Muscle of back (tissue), 11 donors: Measurements from ENCODE around the gene BFSP1. TPM values are rescaled to one million over a fixed set of nuclear protein-coding genes. Genes with fewer than 3 reads are reported as not detected.
A peak's percentile ranks its signal among the peaks of the same experiment; 100 is the strongest.

Experiments used
- DNase-seq, 3 donors: peaks; one replicate each; pipeline versions ENCODE4 v3.0.0 to v3.0.0-alpha.2; 2013
- polyA plus RNA-seq, 10 donors: library from polyadenylated mRNA; unstranded; fragments of 120-200 nt; gene quantifications; one replicate each; pipeline ENCODE4 v1.2.1, GENCODE V29; 2013; ENCODE audit not compliant: insufficient read length in 10 of 10

BFSP1 gene
- polyA plus RNA-seq, 10 donors, result 2.0 to 3.3 (median 2.7) TPM

DNA sequence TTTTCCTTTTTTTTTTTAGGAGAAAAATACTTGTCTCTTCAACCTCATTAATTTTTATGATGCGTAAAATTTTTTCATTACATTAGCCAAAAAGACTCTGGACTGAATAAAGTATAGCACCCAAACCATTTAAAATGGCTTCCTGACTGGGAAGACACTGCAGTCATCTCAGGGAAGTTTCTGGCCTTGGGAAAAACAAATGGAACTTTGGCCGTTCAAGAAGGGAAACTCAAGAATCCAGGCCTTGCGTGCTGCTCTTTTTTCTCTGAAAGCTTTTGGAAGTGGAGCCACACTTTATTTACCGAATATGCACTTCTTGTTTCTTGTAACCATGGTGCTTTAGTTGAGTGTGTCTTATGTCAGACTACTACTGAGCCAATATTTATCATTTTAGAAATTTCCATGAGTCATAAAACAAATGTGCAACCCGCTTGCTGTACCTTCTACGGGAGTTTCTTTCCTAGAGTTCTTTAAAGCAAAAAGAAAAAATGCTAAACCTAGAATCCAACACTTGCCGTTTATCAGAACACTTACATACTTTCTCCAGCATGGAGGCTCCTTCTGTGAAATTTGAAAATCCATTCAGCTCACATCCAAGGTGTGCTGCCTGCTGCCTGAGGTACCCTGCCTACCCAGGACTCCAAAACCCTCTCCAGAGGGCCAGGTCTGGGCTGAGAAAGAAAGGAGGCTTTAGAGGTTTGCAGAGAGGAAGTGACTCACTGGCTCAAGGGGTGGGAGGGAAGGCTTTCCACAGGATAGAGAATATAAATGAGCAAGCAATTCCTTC is 27.2 kb upstream of the BFSP1 start:
- DNase-seq, result peak; percentile 83 to 89 (median 87)

DNA sequence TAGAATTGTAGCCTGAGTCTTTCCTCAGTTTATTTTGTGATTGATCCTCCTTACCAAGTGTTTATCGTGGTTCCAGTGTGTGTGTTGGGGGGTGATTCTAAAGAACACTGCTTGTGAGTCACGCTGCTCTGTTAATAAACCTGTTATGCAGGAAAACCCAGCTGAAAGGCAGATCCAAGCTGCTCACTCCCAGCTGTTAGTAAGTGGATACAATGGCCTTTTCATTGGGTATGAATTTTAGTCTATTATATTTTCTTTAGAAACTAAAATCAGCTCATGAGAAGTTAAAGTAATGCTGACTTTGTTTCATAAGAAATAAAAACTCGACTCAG is 26.5 kb upstream of the BFSP1 start:
- peak in 1 of 3 donors; percentile 49 for DNase-seq

DNA sequence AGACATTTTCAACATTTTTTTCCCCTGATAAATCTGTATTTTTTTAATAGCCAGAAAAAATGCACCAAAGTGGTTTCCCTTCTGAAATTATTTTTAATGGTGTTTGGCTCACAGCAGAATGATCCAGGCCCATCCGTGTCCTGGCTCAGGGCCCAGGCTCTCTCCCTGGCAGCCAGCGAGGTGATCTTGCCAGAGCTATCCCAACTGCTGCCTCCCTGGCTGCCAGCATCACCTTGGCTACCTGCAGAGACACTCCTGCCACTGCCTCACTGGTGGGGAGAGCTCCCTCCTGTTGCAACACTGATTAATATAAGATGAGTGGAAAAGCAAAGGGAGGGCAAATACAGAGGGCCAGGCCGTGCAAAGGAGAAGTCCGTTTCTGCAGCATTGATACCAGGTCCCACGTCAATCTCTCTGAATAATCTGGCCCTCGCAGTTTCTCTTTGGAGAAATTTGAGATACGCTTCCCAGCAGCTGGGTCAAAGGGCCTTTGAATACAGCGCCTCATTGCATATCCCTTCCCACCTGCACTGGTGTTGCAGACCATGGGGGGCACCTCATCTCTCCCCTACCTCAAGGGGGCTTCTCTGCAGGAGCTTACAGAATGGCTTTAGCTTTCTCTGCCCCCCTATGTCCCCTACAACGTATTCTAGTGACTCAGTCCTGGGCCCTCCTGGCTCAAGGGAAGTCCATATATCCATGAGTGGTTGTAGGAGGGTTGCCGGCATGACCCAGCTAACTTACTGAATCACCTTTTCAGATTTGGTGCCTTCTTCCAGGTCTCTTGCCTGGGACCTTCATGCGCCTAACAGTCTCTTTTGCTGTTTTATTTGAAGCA is 25.9 kb upstream of the BFSP1 start:
- DNase-seq, result peak in 2 of 3 donors; percentile 68 to 75

DNA sequence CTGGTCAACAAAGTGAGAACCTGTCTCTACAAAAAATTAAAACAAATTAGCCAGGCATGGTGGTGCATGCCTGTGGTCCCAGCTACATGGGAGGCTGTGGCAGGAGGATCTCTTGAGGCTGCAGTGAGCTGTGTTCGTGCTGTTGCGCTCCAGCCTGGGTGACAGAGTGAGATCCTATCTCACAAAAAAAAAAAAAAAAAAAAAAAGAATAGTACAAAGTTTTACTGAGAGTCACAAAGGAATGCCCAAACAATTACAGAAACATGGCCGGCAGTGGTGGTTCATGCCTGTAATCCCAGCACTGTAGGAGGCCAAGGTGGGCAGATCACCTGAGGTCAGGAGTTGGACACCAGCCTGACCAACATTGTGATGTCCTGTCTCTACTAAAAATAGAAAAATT is 23.9 kb upstream of the BFSP1 start:
- no peak for DNase-seq

DNA sequence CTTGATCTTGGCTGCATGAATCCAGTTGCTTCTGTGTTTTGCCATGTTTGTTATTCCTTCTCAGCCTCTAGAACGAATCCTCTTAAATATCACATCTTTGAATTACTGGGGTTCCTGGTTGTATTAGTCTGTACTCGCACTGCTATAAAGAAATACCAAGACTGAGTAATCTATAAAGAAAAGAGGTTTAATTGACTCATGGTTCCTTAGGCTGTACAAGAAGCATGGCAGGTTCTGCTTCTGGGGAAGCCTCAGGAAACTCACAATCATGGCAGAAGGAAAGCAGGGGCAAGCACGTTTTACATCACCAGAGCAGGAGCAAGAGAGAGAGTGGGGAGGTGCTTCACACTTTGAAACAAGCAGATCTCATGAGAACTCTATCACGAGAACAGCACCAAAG is 18.0 kb upstream of the BFSP1 start:
- DNase-seq, result no peak

DNA sequence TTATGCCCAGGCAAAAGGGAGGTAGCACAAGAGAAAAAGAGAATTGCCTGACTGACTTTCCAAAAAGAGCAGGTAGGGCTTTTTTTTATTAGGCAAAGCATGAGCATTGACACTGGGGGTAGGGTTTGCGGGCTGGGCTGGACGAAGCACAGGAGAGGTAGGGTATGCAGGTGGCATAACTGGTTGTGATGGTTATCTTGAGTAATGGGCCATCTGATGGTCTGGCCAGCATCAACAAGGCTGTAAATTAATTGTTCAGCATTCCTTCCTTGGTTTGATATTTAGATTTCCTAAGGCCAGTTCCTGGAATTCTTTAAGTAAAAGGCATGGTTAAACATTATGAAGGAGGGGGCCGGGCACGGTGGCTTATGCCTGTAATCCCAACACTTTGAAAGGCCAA is 13.9 kb upstream of the BFSP1 start:
- DNase-seq, result no peak

DNA sequence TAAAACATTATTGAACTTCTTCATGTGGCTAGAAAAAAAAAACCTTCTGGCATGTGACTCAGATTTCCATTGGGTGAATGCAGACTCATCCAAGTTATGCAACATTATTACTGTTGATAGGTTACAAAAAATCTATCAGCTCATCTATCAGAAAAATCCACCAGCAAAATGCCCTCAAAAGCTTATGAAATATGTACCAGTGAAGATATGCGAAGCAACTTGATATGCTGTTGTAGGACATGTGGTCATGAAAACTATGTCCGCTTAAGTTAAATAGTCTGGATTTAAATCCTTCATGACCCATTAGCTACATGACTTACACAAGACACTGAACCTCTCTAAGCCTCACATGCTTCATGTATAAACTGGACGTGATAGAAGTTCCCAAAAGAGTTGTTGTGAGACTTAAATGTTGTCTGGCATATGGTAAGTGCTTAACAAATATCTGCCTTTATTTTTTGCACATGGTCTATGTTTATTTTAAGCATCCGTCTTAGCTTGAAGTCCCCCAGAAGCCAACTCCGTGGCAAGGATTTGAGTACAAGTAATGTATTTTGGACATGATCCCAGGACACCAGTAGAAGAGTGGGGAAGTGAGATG is 12.5 kb upstream of the BFSP1 start:
- DNase-seq, result peak; percentile 52 to 74 (median 73)

DNA sequence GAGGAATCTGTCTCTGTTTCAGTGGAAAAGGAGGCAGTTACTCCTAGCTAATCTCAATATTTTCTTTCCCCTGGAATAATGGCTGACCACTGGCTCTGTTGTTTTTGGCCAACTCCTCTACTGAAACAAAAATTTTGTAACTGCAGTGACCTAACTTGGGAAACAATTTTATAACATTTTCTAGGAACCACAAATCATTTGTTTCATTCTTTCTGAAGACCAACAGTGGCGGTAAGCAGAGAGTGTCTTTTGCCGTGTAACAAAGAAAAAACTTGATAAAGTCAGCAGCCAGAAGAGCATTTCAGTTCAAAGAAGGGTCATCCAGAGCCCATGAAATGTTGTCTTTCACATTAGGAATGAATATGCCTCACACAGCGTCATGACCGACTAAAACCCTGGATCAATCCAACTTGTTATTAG is 11.8 kb upstream of the BFSP1 start:
- peak; percentile 66 to 89 (median 84) for DNase-seq

DNA sequence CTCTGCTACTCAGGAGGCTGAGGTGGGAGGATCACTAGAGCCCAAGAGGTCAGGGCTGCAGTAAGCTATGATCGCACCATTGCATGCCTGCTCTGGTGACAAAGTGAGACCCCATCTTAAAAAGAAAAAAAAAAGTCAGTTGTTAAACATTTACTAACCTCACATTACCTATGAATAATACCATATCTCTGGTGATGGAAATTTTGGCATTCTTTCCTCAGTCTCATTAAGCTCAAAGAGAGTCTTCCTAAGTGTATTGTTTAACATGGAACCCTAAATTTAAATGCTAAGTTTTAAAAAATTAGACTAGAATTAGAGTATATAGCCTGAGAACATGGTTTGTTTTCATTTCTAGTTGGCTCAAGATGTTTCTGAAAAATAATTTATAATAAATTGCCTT is 11.3 kb upstream of the BFSP1 start:
- no peak for DNase-seq

DNA sequence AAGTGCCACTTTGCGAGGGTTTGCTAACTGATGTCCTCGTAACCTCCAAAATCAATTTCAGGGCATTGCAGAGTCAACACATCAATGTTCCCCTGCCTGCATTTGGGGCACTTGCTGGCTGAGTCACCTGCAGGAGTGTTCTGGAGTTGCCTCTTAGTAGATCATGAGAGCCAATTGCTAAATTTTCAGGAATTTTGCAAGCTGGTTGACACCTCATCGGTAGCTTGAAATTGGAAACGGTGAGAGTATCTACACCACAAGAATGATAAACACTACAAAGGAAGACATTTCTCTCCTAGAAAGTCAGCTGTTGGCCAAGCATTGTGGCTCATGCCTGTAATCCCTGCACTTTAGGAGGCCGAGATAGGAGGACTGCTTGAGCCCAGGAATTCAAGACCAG is 10.8 kb upstream of the BFSP1 start:
- DNase-seq, result peak in 1 of 3 donors; percentile 48

DNA sequence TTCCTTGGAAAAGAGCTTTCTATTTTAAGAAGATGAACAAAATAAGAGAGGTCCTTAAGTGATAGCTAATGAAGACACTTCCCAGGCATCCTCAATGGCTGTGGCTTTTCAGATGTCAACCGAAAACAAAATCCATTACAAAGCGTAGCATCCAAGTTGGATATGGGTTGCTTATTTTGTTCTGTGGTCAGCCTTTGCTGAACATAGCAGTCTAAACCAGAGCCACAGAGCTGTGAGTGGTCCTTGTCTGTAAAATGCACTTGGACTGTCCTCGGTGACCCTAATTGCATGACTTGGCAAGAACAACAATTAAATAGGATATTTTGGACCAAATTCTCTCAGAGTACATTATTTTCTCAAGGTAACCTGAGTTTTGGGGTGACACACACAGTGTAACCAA is 10.4 kb upstream of the BFSP1 start:
- no peak for DNase-seq

DNA sequence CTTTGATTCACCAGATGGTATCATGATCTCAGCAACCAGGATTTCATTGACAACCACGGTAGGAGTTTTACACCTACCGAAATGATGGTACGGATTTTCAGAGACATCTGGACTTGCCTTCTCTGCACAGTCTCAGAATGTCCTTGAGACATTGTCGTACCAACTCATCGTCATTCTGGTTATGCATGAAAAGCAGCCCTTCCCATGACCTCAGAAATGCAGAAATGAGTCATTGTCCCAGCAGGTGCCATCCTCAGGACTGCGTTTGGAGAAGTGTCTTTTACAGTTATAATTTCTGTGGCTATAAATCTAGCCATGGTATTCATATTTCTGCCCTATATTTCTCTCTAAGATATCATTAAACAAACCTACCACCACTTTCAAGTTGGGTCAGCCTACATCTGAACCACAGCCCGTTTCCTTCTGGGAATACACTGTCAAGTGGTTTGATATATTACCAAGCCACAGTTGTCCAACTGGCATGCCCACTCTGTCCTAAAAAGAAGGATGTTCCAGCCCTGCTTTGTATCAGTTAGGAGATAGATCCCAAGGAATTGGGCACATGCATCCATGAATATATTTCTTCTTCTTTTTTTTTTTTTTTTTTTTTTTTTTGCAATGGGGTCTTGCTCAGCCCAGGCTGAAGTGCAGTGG is 7.5 kb upstream of the BFSP1 start:
- no peak for DNase-seq

DNA sequence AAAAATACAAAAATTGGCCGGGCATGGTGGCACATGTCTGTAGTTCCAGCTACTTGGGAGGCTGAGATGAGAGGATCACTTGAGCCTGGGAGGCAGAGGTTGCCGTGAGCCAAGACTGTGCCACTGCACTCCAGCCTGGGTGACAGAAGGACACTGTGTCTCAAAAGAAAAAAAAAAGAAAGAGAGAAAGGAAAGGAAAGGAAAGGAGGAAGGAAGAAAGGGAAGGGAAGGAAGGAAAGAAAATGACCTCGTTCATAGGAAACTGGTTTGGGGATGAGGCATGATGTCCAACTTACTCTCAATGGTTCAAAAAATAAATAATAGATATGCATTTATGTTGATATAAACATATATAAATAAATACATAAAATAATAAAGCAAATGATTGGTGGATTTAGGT is 6.8 kb upstream of the BFSP1 start:
- no peak for DNase-seq

DNA sequence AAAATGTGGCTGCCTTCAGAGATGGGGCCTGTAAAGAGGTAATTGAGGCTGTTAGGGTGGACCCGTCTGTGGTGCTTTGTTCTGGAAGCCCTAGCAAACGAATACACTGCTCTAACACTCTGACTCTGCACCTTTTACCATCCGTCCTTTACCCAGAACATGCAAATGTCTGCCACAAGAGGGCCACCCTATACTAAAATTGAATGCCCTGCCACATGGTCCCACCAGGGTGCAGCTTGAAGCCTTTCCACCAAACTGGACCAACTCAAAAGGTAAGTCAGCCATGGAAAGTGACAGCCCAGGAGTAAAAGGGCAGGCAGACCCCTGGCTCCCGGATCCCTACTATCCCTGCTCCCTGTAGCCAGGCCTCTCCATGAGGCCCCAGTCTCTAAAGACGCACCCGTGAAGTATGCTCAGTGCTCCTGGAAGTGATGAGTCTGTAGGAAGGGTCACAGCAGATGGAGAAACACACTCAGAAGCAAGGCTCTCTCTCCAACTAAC is 5.8 kb upstream of the BFSP1 start:
- peak; percentile 62 to 89 (median 75) for DNase-seq

DNA sequence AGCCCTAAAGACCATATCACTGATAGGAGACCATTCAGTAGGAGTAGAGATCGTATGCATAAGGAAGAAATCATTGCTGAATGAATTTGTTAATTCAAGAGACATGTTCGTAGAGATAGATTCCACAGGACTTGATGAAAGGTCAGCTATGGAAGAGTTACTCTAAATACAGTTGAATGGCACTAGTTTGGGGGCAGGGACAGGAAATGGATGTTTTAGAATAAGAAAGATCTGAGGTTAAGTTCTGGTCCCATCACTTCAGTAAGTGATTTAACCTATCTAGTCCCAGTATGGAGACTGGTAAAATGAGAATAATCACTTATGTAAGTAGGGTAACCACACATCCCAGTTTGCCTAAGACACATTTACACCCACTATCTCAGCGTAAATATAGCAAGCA is 2.9 kb upstream of the BFSP1 start:
- no peak for DNase-seq

DNA sequence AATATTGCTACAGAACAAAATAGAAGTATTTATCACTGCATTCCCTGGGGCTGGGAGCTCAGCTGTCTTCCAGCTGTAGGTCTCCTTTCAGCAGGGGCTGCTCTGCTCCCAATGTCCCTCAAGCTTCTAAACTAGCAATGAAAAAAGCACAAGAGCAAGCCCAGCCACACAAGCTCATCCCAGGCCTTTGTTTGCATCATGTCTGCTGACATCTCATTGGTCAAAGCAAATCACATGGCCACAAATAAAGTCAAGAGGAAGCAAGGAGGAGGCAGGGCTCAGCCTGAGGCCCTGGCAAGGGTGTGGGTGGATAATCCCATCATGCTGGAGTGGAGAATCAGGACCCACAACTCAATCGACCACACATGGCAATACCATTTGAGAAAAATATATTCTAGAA is 2.2 kb upstream of the BFSP1 start:
- peak; percentile 38 to 72 (median 44) for DNase-seq

DNA sequence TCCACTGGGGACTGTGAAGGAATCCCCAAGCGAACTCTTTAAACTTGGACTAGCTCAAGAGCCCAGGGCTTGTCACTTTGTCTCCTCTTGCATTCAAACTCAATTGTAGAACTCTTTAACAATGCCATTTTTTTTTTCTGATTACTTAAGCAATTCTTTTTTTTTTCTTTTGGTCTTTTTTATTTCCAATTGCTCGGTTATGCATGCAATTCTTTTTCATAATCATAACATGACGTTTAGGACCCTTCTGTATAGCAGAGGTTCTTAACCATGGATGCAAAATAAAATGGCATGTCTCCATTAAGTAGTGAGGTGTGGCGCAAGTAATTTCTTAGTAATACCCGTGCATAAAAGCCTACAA is 466 bp upstream of the BFSP1 start:
- DNase-seq, result no peak

DNA sequence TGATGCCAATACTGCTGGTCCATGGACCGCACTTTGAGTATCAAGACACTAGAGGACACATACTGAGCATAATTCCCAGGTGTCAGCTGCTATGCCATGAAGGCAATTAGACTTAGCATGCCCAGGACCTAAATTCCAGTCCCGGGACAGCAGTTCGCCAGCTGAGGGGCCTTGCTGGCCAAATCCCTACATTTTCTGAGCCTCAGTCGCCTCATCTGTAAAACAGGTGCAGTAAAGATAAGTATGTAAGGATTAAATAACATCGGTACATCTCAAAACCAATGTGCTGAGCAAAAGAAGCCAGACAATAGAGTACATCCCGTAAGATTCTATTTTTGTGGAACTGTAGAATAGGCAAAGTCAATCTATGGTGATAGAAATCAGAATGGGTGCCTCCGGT is 1.0 kb downstream of the BFSP1 start:
- DNase-seq, result peak in 1 of 3 donors; percentile 18

DNA sequence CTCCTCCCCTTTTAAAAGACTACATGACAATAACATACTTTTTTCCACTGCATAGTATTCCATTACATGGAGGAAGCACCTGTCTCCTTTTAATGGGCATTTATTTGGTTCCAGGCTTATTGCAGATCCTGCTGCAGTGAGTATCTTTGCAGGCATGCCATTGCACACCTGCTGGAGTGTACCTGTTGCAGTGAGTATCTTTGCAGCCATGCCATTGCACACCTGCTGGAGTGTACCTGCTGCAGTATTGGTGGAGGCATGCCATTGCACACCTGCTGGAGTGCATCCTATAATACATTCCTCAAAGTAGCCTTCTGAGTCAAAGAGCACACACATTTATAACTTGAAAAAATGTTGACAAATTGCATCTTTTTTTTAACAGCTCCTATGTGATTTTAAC is 1.6 kb downstream of the BFSP1 start:
- no peak for DNase-seq

DNA sequence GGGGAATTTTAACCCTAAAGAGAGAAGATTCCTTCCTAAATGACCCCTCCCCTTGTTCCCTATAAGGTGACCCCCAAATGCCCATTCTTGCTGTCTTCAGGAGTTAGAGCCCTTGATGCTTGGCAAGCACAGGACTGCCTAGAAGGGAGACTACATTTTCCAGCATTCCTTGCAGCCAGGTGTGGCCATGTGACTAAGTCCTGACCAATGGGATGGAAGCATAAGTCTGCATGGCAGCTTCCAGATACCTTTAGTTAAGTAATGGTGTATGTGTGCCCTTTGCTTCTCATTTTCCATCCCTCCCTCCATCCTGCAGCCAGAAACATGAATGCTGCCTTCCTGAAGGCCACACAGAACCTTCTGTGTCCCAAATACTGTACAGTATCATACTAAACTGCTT is 5.5 kb downstream of the BFSP1 start:
- DNase-seq, result no peak

DNA sequence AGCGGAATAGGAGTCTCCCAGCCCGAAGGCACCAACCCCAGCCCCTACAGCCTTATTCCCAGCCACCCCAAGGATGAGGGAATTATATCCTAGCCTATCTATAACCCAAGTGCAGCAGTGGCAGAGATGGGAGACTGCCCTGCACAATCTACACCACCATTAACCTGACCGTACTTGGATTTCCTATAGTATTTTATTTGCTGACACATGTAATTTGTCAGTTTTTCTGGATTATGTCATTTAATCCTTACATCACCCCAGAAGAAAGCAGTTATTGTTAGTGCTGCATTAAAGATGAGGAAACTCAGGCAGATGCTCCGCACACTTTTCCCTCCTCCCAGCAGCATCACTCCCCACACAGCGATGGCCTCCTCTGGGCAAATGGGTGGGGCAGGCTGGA is 6.0 kb downstream of the BFSP1 start:
- no peak for DNase-seq

DNA sequence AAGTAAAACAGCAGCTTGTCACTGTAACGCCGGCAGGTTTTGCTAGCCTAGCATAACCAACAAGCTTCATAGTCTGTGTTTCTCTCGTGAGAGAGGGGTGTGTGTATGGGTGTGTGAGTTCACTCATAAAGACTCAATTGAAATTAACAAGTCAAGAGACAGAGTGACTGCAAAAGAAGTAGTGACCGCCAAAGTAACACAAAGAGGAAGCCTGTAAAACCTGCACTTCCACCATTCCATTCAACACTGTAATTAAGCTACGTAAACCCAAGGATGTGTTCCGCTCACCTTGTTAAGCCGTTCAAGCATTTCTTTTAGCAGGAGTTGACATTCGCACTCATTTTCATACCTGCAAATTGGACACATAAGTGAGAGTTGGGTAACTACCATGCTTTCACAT is 6.6 kb downstream of the BFSP1 start:
- no peak for DNase-seq
